GM19372 (cell line): ENCODE data around the gene CYP19A1.

Experiments
- ATAC-seq: cut with Tn5 transposase; IDR thresholded peaks from one replicate; pipeline ENCODE4 v1.9.1; 2021; ENCODE audit warnings: mild to moderate bottlenecking, low read depth, moderate library complexity; ENCODE audit not compliant: unreplicated experiment

CYP19A1 gene

DNA sequence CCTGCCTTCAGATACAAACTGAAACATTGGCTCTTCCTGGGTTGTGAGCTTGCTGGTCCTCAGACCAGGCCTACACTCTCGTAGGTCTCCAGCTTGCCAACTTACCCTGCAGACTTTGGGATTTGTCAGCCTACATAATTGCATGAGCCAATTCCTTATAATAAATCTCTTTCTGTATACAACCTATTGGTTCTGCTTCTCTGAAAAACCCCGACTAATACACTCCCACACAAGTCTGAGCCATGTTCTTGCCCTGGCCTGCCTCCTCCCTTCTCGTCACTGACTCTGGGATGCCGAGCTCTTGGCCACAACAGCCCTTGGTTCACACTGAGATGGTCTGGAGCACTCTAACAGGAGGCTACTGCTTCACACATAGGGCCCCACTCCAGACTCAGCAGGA is 9.5 kb downstream of the CYP19A1 start:
- no peak for ATAC-seq

- no peak for ATAC-seq
Measured at GRCh38 chr15:51327081-51327480, 11.3 kb downstream of the CYP19A1 start.

GRCh38 chr15:51325167-51325566 is 13.2 kb downstream of the CYP19A1 start:
- ATAC-seq = no peak

GRCh38 chr15:51323749-51324148 is 14.6 kb downstream of the CYP19A1 start:
- no peak for ATAC-seq

- no peak for ATAC-seq
Measured at GRCh38 chr15:51322621-51323296, 15.6 kb downstream of the CYP19A1 start.

- ATAC-seq = no peak
Measured at GRCh38 chr15:51321316-51321715, 17.1 kb downstream of the CYP19A1 start.

DNA sequence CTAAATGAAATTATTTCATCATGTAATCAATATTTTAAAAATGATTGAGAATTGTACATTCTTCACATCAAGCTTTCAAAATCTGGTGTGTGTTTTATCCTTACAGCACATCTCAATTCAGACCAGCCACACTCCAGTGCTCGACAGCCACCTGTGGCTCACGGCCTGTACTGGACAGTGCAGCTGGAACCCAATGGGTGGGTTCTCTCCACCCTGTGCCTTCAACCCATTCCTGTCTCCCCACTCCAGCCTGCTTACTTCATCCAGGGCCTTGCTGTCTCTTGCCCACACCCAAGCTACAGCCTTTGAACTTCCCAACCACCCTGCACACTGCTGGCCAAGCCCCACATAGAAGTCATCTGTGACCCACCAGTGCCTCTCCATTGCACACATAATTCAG is 17.6 kb downstream of the CYP19A1 start:
- ATAC-seq = no peak

- ATAC-seq = no peak
Measured at GRCh38 chr15:51319539-51319938, 18.9 kb downstream of the CYP19A1 start.

GRCh38 chr15:51318382-51319150 is 19.8 kb downstream of the CYP19A1 start:
- ATAC-seq = no peak

DNA sequence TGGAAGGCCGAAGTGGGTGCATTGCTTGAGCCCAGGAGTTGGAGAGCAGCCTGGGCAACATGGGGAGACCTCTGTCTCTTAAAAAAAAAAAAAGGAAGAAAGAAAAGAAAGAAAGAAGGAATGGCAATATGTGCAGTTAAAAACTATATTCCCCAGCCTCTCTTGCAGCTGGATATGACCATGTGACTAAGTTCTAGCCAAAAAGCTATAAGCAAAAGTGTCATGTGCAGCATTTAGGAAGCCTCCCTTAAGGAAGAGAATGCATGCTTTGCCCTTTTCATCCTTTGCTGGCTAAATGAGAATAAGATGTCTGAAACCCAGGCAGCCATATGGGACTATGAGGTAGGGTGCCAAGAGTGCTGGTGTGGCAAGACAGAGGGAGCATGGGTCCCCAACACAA is 21.8 kb downstream of the CYP19A1 start:
- ATAC-seq = no peak

GRCh38 chr15:51315726-51316125 is 22.7 kb downstream of the CYP19A1 start:
- no peak for ATAC-seq

GRCh38 chr15:51314391-51315337 is 23.7 kb downstream of the CYP19A1 start:
- no peak for ATAC-seq

DNA sequence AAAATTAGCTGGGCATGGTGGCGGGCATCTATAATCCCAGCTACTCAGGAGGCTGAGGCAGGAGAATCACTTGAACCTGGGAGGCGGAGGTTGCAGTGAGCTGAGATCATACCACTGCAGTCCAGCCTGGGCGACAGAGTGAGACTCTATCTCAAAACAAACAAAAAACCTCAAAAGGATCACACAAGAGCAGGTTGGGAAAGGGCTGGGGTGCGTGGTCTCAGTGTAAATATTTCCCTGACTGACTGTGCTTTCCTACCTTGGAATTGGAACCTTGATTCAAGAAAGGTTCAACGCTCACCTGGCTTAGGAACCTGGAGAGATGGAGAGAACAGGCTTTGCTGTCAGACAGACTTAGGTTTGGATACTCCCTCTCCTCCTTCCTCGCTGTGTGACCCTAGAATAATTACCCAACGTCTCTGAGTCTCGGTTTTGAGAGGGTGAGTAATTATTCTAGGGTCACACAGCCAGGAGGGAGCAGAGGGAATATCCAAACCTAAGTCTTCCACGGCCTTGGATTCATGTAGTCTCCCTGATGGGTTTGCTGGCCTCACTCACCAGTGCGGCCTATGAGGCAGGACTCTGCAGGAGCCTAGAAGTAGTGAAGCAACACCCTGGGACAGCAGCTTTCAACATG is 24.6 kb downstream of the CYP19A1 start:
- ATAC-seq = no peak

GRCh38 chr15:51313074-51313393 is 25.4 kb downstream of the CYP19A1 start:
- no peak for ATAC-seq

GRCh38 chr15:51312166-51313073 is 26.0 kb downstream of the CYP19A1 start:
- no peak for ATAC-seq

DNA sequence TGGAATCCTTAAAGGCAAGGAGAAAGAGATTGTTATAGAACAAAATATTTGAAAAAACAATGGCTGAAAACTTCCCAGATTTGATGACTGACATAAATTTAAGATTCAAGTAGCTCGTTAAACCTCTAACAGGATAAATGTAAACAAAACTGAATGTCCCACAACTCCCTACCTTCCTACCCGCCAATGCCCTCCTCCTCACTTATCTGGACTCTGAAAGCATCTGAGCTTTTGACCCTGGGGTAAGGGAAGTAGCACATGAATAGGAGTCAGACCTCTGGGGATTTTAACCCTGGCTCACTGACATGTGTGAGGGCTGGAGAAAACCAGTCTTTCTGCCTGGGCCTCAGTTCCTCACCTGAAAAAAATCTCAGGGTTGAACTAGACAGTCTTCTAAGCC is 26.9 kb downstream of the CYP19A1 start:
- no peak for ATAC-seq

GRCh38 chr15:51310064-51310463 is 28.3 kb downstream of the CYP19A1 start:
- ATAC-seq = no peak

DNA sequence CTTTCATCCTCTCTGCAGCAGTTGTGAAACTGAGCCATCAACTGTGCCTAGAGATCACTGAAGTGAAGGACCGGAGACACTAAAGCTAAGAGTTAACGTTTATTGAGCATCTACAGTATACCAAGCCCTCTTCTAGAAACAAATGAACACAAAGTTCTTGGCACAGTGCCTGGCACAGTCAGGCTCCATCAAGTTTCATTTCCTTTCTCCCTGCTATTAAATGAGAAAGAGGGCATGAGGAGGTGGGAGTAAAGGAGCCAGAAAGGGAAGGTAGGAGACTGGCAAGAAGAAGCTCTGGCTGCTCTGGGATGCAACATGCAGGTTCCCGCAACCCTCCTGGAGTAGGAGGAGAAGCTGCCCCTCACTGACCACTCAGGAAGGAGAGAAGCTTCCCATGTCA is 30.6 kb downstream of the CYP19A1 start:
- no peak for ATAC-seq

- no peak for ATAC-seq
Measured at GRCh38 chr15:51307325-51307724, 31.1 kb downstream of the CYP19A1 start.
